Tibial nerve (tissue), 4 donors: Measurements from ENCODE around the gene PDE1A. TPM values are rescaled to one million over a fixed set of nuclear protein-coding genes. Genes with fewer than 3 reads are reported as not detected.

ENCODE experiments used
- DNase-seq, 2 donors: peaks; one replicate each; pipeline ENCODE4 v3.0.0-alpha.2; 2019; ENCODE audit warnings: low spot score in 2 of 2
- H3K27ac ChIP-seq, 4 donors: fragments of 200-600 bp; sonication (generic) in 3 of 4; one replicate each; pipeline ENCODE4 v1.5.1; 2017 to 2019; ENCODE audit warnings: mild to moderate bottlenecking in 1 of 4
- H3K27me3 ChIP-seq, 2 donors: fragments of 200-600 bp; sonication (generic) in 1 of 2; one replicate each; pipeline versions ENCODE4 v1.5.1 to v1.6.0; 2017 to 2019
- H3K36me3 ChIP-seq, 3 donors: fragments of 200-600 bp; sonication (generic); one replicate each; pipeline ENCODE4 v1.5.1; 2018 to 2019
- H3K4me1 ChIP-seq, 4 donors: fragments of 200-600 bp; sonication (generic) in 3 of 4; one replicate each; pipeline ENCODE4 v1.5.1; 2017 to 2019
- H3K4me3 ChIP-seq, 4 donors: fragments of 200-600 bp; sonication (generic) in 3 of 4; one replicate each; pipeline ENCODE4 v1.5.1; 2017 to 2019; ENCODE audit warnings: mild to moderate bottlenecking in 1 of 4, moderate library complexity in 1 of 4
- H3K9me3 ChIP-seq, 4 donors: fragments of 200-600 bp; sonication (generic) in 3 of 4; one replicate each; pipeline ENCODE4 v1.5.1; 2017 to 2019
- EP300 ChIP-seq, 2 donors: sonication (generic); formaldehyde crosslinking; IDR thresholded peaks; one replicate each; pipeline ENCODE4 v1.6.1; 2017; ENCODE audit warnings: antibody characterized with exemption in 2 of 2, mild to moderate bottlenecking in 1 of 2
- POLR2A ChIP-seq, 2 donors: fragments of 450-650 bp; IDR thresholded peaks; one replicate each; pipeline ENCODE4 v1.6.1; 2017; ENCODE audit warnings: antibody characterized with exemption in 2 of 2, mild to moderate bottlenecking in 2 of 2, moderate library complexity in 2 of 2
- WGBS, 2 donors: methylation state at CpG; one replicate each; pipeline ENCODE4 v1.1.5; 2018; 5-methylcytosine and 5-hydroxymethylcytosine counted together
- total RNA-seq, 4 donors: library from RNA; depleted of rRNA; stranded (reverse); fragments of >200 nt; gene quantifications; one replicate each; pipeline ENCODE4 v1.1.0, GENCODE V29; 2016
- TF ChIP-seq, protein P1 (sequence below), 5 experiments: fragments of 200-600 bp in 3 of 5; fragments of 450-650 bp in 2 of 5; sonication (generic) in 3 of 5; IDR thresholded peaks; one replicate each; pipeline ENCODE4 v1.5.1; 2016 to 2019; ENCODE audit warnings: antibody characterized with exemption in 5 of 5, mild to moderate bottlenecking in 3 of 5, moderate library complexity in 2 of 5

PDE1A gene
- total RNA-seq, 4 donors from 2014 or later: 21.6 to 51.8 (median 43.7) TPM

DNA sequence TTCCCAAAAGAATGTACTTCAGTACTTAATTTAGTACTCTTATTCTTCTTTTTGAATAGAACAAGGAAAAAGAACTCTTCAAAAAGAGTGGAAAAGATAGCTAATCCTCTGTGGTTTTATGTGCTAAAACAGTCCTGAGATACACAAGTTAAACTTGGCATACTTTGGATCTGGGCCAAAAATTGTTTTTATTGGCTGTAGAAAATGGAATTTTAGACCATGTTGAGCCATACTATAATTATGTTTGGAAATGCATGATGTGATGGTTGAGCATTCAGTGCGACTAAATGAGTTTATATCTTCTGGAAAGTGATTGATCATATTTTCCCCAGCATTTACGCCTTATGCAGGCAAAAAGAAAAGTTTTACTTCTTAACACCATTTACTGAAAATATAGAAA, 18.0 kb upstream of the PDE1A start:
- TF ChIP-seq POLR2A (IDR thresholded peaks at IDR 0.05) (no peak), EP300 (IDR thresholded peaks at IDR 0.05) (no peak)
- TF ChIP-seq, protein P1, sequence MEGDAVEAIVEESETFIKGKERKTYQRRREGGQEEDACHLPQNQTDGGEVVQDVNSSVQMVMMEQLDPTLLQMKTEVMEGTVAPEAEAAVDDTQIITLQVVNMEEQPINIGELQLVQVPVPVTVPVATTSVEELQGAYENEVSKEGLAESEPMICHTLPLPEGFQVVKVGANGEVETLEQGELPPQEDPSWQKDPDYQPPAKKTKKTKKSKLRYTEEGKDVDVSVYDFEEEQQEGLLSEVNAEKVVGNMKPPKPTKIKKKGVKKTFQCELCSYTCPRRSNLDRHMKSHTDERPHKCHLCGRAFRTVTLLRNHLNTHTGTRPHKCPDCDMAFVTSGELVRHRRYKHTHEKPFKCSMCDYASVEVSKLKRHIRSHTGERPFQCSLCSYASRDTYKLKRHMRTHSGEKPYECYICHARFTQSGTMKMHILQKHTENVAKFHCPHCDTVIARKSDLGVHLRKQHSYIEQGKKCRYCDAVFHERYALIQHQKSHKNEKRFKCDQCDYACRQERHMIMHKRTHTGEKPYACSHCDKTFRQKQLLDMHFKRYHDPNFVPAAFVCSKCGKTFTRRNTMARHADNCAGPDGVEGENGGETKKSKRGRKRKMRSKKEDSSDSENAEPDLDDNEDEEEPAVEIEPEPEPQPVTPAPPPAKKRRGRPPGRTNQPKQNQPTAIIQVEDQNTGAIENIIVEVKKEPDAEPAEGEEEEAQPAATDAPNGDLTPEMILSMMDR (IDR thresholded peaks at IDR 0.05): no peak
- no peak for DNase-seq
- Histone ChIP-seq H3K4me1 (peaks cover 0 to 11% (median 0%) of the 10 kb centered on the region in 4 donors), H3K27ac (peak overlapping the region in 1 of 4 donors; percentile 22), H3K4me3 (no peak overlapping the region), H3K27me3 (no peaks in the 10 kb centered on the region), H3K9me3 (no peaks in the 10 kb centered on the region), H3K36me3 (no peaks in the 10 kb centered on the region)
- 52 to 53% methylated on average over 2 of the region's 2 CpGs for WGBS, 2 donors

DNA sequence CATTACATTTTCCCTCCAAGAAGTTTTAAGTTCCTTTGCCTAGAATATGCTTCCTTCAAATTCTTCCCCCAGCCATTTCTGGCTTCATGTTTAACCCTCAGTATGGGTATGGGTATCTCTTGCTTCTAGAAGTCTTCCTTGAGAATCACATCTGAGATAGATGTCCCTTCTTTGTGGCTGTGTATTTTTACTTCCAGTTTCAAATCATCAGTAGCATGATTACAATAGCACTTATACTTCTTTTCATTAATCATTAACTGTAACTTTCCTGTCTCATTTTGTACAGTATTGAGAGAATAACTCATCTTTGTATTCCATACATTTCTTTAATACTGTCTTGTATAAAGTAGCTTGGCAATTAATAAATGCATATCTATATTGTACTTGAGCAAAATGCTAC, 17.3 kb upstream of the PDE1A start:
- Histone ChIP-seq H3K4me1 (peaks cover 0 to 9% (median 0%) of the 10 kb centered on the region in 4 donors), H3K4me3 (no peak overlapping the region), H3K36me3 (no peaks in the 10 kb centered on the region), H3K9me3 (no peaks in the 10 kb centered on the region), H3K27ac (no peak overlapping the region), H3K27me3 (no peaks in the 10 kb centered on the region)
- TF ChIP-seq, protein P1 (IDR thresholded peaks at IDR 0.05): no peak
- TF ChIP-seq EP300 (IDR thresholded peaks at IDR 0.05) (no peak), POLR2A (IDR thresholded peaks at IDR 0.05) (no peak)
- no peak for DNase-seq

DNA sequence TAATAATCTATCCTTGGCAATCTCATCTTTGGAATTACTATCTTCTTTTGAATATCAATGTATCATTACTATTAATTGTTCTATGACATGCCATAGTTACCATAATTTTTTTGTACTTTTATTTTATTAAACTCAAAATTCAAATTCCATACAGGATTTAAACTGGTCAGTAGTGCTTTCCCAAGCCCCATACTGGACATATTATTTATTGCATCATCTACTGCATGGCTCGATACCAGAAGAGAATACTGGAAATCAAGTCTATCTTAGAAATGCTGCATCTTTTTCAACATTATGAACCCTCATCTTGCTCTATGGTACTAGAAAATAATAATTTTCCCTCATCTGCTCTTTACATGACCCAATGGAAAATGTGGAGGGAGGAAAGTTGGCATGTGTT, 9.4 kb upstream of the PDE1A start:
- TF ChIP-seq EP300 (IDR thresholded peaks at IDR 0.05): no peak
- TF ChIP-seq, protein P1 (IDR thresholded peaks at IDR 0.05): no peak
- TF ChIP-seq POLR2A (IDR thresholded peaks at IDR 0.05): no peak
- Histone ChIP-seq H3K27me3 (no peaks in the 10 kb centered on the region), H3K27ac (no peak overlapping the region), H3K4me1 (no peaks in the 10 kb centered on the region), H3K4me3 (no peak overlapping the region), H3K36me3 (no peaks in the 10 kb centered on the region), H3K9me3 (no peaks in the 10 kb centered on the region)
- no peak for DNase-seq
- 89 to 98% methylated on average over 1 of the region's 1 CpG for WGBS, 2 donors

DNA sequence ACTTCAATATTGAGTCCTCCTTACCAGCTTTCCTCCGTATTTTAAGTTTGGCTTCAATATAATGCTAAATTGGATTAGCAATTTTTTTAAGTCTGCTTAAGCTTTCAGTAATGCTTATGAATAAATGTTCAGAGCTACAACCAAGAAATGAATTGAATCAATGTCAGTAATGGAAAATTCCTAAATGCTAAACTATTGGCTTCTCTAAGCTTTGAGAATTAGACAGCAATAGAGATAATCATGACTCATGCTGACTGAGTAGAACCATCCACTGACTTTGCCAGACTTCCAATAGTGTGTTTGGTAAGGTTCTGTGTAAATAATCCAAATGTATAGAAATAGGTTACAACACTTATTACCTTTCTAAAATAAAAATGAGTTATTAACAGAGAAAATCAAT, 8.9 kb upstream of the PDE1A start:
- H3K27me3 ChIP-seq: no peaks in the 10 kb centered on the region
- TF ChIP-seq EP300 (IDR thresholded peaks at IDR 0.05) (no peak), POLR2A (IDR thresholded peaks at IDR 0.05) (no peak)
- TF ChIP-seq, protein P1 (IDR thresholded peaks at IDR 0.05): no peak
- H3K4me3 ChIP-seq: no peak overlapping the region
- no peaks in the 10 kb centered on the region for H3K4me1 ChIP-seq
- no peaks in the 10 kb centered on the region for H3K36me3 ChIP-seq
- WGBS, 2 donors: 68 to 79% methylated on average over 1 of the region's 1 CpG
- no peak for DNase-seq
- H3K9me3 ChIP-seq: no peaks in the 10 kb centered on the region
- H3K27ac ChIP-seq: no peak overlapping the region

DNA sequence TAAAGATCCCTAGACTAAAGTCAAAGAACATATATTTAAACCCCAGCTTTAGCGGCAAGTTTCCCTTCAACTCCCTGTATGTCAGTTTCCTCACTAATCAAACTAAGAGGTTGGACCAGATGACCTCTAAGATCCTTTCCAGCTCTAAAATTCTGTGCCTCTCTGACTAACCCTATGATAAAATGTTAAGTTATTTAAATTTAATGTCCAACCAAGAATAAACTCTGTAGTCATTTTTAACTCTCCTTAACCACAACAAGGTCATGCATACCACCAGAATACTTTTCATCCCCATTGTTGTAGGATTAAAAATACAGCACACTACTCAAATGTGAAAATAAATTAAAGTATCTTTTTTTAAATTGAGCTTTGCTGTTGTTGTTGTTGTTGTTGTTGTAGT, 5.2 kb upstream of the PDE1A start:
- no peak overlapping the region for H3K4me3 ChIP-seq
- no peaks in the 10 kb centered on the region for H3K36me3 ChIP-seq
- TF ChIP-seq, protein P1 (IDR thresholded peaks at IDR 0.05): no peak
- TF ChIP-seq POLR2A (IDR thresholded peaks at IDR 0.05): no peak
- no peak for TF ChIP-seq EP300 (IDR thresholded peaks at IDR 0.05)
- no peak for DNase-seq
- no peaks in the 10 kb centered on the region for H3K4me1 ChIP-seq
- H3K9me3 ChIP-seq: no peaks in the 10 kb centered on the region
- H3K27me3 ChIP-seq: no peaks in the 10 kb centered on the region
- H3K27ac ChIP-seq: no peak overlapping the region
- WGBS, 2 donors: 87 to 88% methylated on average over 1 of the region's 1 CpG
